Stimulated activated CD8-positive, alpha-beta memory T cell treated with anti-CD3 and anti-CD28 coated beads, Interleukin-4, amount 100 ng/mL, for 1 hour (primary cell): ENCODE results near the gene FKBP9.
A peak's percentile ranks its signal among the peaks of the same experiment; 100 is the strongest.
"Not testable (repeated sequence)": the region's sequence is repeated elsewhere in the genome, so short reads cannot be mapped to it uniquely, and the experiment has no call there.

Source experiments
- DNase-seq, 2 donors: peaks; one replicate each; pipeline ENCODE4 v3.0.0-alpha.2; 2020; ENCODE audit warnings: low read depth in 2 of 2, low spot score in 1 of 2

The FKBP9 gene

DNA sequence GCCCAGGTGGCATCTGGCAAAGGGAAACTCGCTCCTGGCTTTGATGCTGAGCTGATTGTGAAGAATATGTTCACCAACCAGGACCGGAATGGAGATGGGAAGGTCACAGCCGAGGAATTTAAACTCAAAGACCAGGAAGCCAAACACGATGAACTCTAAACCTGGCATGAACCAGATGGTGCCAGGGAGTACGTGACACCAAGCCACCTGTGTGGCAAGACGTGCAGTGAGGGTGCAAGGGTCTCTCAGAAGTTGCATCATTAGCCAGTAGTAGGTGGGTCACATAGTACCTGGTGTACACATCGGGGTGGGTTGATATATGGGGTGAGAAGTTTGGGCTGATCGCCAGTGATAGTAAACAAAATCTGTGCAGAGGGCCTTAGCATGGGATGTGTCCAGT is 48.0 kb downstream of the FKBP9 start:
- DNase-seq, result not testable (repeated sequence)

DNA sequence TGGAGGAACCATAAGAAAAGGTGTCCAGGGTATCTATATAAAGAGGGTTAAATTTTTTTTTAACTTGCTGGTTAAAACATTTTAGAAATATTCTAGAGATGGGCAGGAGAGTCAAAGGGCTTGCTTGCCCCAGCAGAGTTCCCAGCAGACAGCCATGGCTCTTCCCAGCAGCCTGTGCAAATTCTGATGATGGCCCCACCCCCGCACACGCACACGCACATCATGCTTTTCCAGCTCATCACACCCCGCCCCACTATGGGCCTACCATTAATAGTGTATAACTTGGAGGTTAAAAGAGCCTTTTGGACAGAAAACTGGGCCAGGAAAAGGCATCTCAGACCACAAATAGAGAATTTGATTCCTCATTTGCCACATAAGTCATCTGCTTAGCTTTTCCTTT is 48.5 kb downstream of the FKBP9 start:
- not testable (repeated sequence) for DNase-seq

DNA sequence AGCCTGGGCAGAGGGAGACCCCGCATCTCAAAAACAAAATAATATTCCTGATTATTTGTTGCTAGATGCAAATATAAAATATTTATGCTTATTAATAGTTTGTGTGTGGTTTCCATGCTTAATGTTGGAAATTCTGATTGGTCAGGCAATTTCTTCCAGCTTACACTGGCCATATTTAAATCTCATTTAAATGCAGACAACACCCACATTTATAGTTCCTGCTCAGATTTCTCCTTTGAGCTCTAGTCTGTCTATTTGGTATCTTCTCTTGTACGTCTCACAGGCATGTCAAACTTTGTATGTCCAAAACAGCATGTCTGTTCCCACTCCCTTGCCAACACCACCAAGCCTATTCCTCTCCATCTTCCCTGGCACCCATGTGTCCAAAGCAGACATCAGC is 52.5 kb downstream of the FKBP9 start:
- DNase-seq, result no peak

DNA sequence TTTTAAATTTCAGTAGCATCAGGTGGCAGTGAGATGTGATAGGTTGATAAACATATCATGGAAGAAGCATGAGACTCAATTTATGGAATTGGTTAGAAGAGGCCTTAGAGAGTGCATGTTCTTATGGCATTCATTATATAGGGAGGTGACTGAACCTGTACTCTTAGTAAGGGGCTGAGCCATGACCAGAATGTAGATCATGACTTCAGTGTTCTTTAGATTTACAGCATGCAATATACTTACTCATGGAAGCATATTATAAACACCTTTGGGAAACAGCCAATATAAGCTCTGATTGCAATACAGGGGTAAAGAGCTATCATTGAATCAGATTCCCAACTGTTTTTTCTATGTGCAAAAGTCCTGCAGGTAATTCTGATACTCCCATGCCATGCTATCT is 55.1 kb downstream of the FKBP9 start:
- no peak for DNase-seq

DNA sequence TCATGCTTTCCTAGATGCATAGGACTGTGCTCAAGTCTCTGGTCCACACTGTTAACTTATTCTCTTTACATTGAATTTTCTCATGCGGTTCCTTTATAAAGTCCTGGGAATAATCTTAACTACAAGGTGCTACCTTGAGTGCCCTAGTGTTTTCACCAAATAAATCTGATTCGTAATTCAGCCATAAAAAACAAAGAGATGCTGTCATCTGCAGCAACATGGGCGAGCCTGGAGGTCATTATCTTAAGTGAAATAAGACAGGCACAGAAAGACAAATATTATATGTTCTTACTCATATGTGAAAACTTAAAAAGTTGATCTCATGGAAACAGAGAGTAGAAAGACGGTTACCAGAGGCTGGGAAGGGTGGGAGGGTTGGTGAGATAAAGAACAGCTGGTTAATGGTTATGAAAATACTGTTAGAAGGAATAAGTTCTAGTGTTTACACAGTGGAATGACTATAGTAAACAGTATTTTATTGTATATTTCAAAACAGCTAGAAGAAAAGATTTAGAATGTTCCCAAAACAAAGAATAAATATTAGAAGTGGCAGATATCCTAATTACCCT is 67.0 kb downstream of the FKBP9 start:
- no peak for DNase-seq

DNA sequence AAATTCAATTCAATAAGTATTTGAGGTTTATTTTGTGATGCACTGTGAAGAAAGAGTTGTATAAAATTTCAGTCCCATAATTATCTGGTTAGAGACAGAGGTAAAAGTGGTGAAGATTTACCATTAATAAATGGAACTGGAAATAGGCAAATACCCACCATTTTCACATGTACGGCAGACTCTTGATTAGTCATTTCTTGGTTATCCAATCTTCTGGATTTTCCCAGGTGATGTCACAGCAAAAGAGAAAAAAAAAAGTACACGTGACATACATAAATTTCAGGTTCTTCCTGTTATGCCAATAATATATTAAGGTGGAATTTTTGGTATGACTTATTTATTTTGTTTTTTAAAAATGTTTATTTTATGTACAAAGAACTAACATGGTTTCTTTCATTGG is 78.5 kb downstream of the FKBP9 start:
- no peak for DNase-seq

DNA sequence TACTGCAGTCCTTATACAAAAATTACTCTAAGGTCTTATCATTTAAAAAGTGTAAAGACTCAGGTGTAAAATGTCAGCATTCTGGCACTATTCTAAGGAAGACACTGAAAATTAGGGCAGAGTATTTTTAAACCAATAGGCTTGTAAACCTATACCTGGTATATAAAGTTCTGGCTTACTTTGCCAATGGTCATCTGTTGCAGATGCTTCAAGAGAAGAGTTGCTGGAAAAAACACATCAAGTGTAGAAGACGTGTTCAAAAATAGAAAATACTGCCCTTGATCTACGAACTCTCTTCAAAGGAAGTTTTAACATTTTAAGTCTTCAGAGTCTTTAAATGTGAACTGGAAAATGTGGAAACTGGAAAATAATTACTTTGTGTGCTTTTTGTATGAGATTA is 81.4 kb downstream of the FKBP9 start:
- no peak for DNase-seq

DNA sequence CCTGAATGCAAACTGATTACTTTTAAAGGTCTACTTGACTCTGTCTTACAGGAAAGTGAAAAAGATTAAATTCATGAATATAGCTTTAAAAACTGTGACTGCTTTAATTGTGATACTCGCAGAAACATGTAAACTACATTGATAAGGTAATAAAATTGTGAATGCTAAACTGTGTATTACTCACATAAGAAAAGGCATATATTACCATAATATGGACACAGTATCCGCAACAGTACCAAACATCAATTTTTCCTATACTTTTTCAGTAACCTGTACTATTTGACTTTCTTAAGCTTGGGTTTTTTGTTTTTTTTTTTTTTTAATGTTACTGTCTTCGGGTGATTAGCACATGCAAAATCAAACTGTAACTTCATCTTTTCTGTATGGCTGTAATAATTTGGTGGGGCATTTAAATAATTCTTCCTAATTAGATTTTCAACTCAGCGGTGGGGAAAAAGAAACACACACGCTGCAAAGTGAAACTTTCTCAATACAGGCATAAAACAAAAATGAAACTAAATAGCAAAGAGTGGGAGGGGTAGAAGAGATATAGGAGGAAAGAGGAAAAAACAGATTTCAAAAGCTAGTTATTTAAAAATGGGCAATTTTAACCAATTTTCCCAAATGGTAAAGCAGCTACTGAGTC is 82.1 kb downstream of the FKBP9 start:
- no peak for DNase-seq

DNA sequence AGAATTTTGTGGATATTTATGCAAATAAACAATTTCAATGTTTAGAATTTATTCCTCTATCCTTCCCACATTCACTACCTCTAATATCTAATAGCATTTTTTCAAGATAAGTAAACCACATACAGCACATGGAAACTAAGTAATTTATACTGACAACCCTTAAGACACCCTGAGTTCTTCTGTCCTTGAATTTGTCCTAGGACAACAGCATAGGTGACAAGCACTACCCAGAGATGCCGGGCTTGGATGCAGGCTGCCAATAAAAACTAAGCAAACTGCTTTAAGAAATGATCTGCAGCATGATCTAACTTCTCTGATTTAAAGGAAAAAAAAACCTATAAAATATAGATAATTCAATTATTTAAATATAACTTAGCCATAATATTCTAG is 82.7 kb downstream of the FKBP9 start:
- DNase-seq, result no peak

DNA sequence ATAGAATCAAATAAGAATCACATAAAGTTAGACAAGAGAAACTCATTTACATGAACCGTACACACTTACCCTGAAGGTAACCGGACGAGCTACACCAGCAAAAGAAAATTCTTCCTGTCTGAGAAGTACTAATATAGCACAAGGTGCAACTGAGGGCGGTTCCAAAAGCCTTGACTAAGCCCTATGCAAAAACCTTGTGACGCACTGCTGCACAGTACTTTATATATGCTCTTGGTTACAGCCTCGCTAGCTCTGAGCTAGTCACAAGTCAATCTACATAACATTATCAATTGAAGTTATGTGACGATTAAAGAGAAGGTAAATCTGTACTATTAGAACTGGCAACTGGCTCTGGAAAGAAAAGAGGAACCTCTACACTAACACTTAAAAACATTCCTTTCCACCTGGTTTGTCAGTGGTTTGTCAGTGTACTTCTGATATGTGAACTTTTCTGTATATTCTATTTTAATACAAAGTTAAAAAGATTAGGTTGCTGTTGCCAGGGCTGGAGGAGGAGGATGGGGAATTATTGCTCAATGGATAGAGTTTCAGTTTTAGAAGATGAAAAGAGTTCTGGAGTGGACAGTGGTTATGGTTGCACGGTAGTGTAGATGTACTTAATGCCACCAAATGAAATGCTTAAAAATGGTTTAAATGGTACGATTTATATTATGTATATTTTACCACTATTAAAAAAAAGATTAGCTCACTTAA is 83.7 kb downstream of the FKBP9 start:
- DNase-seq, result peak; percentile 6 to 37

DNA sequence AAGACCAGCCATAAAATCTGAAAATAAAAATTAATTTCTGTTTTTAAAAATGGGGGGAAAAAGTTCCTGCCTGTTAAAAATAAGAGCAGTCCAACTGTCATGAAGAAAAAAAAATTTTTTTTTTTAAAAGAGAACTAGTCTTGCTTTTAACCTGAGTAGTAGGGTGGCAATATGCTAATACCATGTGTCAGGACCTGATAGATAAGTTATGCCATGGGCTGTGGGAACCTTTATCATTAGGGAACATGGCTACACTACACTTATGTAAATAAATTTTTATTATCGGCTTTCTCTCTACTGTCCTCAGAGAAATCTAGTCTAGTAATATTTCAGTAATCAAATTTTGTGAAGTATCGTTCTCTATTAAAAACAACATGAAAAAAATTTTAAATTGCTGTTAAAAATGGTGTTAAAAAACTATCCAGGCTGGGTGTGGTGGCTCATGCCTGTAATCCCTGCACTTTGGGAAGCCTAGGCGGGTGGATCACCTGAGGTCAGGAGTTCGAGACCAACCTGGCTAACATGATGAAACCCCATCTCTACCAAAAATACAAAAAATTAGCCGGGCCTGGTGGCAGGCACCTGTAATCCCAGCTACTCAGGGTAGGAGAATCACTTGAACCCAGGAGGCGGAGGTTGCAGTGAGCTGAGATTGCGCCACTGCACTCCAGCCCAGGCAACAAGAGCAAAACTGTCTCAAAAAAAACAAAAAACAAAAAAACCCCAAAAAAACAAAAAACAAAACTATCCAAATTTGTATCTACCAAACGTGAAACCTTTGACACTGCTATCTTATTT is 84.6 kb downstream of the FKBP9 start:
- DNase-seq, result no peak

DNA sequence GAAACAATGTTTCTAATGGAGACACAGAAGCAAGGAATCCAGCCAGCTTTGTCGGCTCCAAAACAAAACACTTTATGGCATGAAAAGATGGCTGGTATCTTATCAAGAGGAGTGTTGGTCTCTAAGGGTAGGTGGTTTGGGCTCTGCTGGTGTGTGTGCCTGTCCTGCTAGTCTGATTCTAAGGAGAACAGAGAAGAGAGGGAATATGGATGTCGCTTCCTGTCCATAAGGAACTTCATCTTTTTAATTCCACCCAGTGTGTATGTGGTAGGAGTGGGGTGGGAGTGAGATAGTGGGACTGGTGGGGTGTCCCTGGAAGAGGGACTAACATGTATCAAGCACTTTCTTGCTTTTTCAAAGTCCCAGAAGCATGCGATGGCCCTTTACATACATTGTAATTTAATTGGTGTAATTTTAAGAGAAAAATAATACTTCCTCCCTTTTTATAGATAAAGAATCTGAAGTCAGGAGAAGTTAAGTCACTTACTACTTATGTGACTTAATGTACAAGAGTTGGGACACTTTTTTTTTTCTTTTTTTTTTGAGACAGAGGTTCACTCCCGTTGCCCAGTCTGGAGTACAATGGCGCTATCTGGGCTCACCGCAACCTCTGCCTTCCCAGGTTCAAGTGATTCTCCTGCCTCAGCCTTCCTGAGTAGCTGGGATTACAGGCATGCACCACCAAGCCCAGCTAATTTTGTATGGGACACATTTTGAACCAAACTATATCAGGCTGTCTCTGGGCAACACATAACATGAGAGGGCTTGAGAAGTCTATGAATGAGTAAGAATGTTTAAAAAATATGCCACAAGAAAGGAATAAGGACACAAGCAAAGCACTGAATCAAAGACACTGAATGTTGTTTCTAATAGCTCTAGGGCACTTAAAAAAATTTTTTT is 86.5 kb downstream of the FKBP9 start:
- no peak for DNase-seq

DNA sequence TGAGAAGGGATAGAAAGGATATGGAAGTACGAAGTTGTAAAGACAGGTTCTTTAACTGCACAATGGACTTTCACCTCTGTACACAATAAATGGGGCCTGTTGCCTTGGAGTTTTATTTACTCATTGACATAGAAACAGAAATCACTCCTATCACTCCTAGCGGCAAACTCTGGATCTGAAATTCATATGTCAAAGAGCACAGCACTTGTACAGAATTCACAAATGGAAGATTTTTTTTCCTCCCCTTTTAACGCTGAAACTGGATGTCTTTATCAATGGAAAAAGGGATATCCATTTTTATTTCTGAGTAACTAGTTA is 87.1 kb downstream of the FKBP9 start:
- DNase-seq, result no peak

DNA sequence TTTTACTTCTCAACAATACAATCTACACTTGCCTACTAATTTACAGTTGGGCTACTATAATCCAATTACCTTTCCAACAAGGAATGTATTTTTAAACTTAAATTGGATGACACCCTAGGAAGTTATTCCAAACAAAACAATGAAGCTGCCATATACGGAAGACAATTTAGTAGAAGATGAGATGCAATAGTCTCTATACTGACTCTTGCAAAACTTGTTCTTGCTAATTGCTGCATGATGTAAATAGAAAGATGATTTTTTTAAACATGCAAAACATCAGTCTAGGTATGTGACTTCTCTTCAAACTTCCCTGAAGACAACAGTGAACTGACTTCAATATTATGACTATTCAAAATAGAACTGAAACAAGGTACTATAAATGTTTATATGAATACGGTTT is 87.7 kb downstream of the FKBP9 start:
- DNase-seq, result no peak

DNA sequence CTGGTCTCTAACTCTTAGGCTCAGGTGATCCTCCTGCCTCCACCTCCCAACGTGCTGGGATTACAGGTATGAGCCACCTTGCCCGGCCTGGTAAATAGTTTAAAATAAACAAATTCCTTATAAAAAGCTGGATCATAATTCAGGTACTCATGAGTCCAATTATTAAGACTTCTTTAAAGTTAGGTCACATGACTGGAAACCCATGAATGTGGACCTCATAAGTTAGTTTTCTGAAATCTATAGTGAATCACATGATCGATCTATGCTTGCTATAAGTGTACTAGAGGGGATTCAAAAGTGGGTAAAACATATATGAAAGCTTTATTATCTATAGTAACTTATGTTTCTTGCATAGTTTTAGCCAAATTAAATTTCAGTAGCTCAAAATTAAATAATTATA is 91.0 kb downstream of the FKBP9 start:
- no peak for DNase-seq

DNA sequence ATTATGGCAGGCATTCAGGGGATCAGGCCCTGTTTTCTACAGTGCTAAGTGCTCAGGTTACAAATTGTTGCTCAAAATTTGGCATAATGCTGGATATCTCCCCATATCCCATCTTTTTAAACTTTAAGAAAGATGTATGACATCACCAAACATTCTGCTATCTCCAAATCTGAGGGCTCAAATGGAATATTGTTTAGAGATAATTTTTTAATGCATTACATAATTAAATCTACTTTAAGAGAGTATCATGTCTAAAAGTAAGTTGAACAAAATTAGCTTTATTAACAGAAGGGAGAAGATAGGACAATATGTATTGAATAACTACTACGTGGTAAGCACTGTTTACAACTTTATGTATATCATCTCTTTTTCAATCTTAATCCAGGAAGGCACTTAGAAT is 91.5 kb downstream of the FKBP9 start:
- no peak for DNase-seq

DNA sequence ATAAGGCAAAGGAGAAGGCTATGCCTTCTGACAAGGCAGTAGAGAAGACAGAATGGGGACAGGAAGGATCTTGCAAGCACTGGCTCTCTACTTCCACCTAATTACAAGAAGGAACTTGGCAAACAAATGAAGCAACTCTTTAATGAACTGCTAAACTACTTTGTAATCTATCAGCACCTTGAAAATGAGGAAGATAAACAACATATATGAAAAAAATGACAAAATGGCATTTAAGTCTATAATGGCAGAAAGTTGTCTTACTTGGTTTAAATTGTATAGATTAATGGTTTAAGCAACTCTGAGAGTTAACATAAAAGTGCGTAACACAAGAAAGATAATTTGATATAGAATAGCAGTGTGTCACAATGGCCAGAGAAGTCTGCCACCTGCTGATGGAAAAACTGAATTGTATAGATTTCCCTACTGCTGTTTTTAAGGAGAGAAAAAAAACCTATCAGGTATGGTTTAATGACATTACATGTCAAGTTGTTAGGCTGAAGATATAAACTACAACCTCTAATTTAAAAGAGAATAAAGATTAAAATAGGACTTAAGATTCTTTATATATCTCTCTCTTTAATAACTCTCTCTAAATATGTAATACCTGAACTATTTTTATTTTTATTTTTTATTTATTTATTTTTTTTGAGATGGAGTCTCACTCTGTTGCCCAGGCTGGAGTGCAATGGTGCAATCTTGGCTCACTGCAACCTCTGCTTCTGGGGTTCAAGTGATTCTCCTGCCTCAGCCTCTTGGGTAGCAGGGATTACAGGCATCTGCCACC is 93.5 kb downstream of the FKBP9 start:
- no peak for DNase-seq

DNA sequence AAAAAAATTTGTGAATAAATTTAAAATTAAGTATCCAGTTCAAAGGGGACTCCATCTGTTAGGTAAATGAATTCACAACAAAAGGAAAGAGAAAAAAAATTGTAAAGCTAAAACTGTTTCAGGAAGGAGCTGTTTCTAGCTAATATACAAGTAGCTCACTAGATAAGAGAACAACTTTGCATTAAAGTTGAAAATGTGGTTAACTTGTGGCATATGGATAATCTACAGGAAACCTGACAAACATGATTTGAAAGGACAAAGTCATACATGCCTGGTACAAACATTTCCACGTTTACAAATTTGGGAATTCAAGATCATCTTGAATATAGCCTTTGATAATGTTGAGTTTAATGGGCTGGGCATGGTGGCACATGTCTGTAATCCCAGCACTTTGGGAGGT is 96.5 kb downstream of the FKBP9 start:
- DNase-seq, result no peak

DNA sequence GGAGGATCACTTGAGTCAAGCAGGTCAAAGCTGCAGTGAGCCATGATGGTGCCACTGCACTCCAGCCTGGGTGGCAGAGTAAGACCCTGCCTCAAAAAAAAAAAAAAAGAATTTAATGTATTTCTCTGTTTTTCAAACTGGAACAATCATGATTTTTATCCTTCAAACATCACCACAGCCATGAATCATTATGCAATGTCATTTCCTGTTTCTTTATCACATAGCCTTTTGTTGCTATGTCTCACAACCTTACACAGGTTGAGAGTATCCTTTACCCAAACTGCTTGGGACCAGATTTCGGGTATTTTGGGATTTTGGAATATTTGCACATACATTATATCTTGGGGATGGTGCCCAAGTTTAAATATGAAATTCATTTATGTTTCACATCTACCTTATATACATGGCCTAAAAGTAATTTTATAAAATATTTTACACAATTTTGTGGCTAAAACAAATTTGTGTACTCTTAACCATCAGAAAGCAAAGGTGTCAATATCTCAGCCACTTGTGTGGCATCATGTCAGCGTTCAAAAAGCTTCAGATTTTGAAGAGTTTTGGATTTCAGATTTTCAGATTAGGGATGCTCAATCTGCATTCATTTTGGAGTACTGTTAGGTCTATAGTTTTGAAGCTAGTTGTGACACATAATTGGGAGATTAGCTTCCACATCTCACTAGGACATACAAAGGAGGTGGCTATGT is 97.2 kb downstream of the FKBP9 start:
- DNase-seq, result no peak

DNA sequence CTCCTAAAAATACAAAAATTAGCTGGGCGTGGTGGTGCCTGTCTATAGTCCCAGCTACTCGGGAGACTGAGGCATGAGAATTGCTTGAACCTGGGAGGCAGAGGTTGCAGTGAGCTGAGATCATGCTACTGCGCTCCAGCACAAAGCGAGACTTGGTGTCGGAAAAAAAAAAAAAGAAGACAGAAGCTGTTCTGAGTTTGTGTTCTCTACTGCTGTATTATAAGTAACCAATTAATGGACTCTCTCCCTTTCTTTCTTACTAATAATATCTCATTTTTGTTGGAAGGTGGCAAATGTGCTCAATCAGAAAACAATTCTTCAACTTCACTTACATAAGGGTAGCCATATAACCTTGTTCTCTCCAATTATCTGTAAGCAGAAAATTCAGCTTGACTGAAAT is 97.9 kb downstream of the FKBP9 start:
- no peak for DNase-seq
